Endothelial cell of umbilical vein (primary cell): ENCODE data around the gene AMOT. TPM values are rescaled to one million over a fixed set of nuclear protein-coding genes. Genes with fewer than 3 reads are reported as not detected.

ENCODE experiments used
- BruUV-seq: library from RNA; stranded (reverse); fragments of 400-500 nt; replicated peaks from 2 replicates; lab custom pipeline; 2021; lab: Mats Ljungman, UMichigan
- CTCF ChIA-PET: fragments of 300-600, 350-600 bp; sonication (Branson Sonifier 250); formaldehyde crosslinking; loops from one replicate; lab custom pipeline; 2021; ENCODE audit warnings: antibody characterized with exemption, inconsistent platforms; lab: Charles Lee
- POLR2A ChIA-PET: fragments of 300-600, 350-600 bp; sonication (Branson Sonifier 250); formaldehyde crosslinking; loops from one replicate; lab custom pipeline; 2021; ENCODE audit warnings: antibody characterized with exemption, inconsistent platforms; lab: Charles Lee
- DNase-seq: peaks from one replicate; pipeline ENCODE4 v3.0.0-alpha.2; 2011; ENCODE audit warnings: low read depth, low spot score
- FAIRE-seq: peaks from 2 replicates; lab custom pipeline; 2011; peaks lifted over from hg19 to GRCh38; lab: Jason Lieb, UNC
- H2AFZ ChIP-seq: 2 replicates; pipeline ENCODE4 v1.6.0; 2012; ENCODE audit warnings: low read depth, low read length, control low read depth, inconsistent platforms
- H3K27ac ChIP-seq: 2 replicates; pipeline ENCODE4 v1.5.1; 2011; ENCODE audit warnings: low read depth, mild to moderate bottlenecking, control low read depth, low read length, moderate library complexity; ENCODE audit not compliant: insufficient read depth
- H3K27me3 ChIP-seq, 2 experiments: 2 replicates each; pipeline versions ENCODE4 v1.6.0 to v1.6.1; 2011; ENCODE audit warnings: low read length in 2 of 2, mixed read lengths in 1 of 2; ENCODE audit not compliant: control insufficient read depth in 2 of 2, insufficient read depth in 2 of 2
- H3K36me3 ChIP-seq, 2 experiments: 2 replicates in 1 of 2; 3 replicates in 1 of 2; pipeline ENCODE4 v1.5.1; 2011; ENCODE audit warnings: low read length in 2 of 2, mild to moderate bottlenecking in 1 of 2, moderate library complexity in 1 of 2; ENCODE audit not compliant: control insufficient read depth in 2 of 2, insufficient read depth in 2 of 2; ENCODE audit errors: extremely low read depth in 1 of 2
- H3K4me1 ChIP-seq: 3 replicates; pipeline ENCODE4 v1.5.1; 2011; ENCODE audit warnings: mild to moderate bottlenecking, low read length; ENCODE audit not compliant: control insufficient read depth, insufficient read depth; ENCODE audit errors: extremely low read depth
- H3K4me2 ChIP-seq: 2 replicates; pipeline ENCODE4 v1.6.1; 2011; ENCODE audit warnings: low read length, control low read depth, mixed read lengths; ENCODE audit not compliant: insufficient read depth
- H3K4me3 ChIP-seq, 3 experiments: fragments of 200-600 bp in 1 of 3; sonication (generic), shearing (Covaris generic) in 1 of 3; replicated peaks in 1 of 3; 2 replicates each; pipeline ENCODE4 v1.5.1; 2011 to 2016; ENCODE audit warnings: control low read depth in 3 of 3, low read length in 3 of 3, mild to moderate bottlenecking in 2 of 3, inconsistent platforms in 1 of 3, low read depth in 1 of 3, moderate library complexity in 1 of 3; ENCODE audit not compliant: insufficient read depth in 1 of 3
- H3K79me2 ChIP-seq: 2 replicates; pipeline ENCODE4 v1.6.0; 2012; ENCODE audit warnings: low read length, inconsistent platforms; ENCODE audit not compliant: control insufficient read depth, insufficient read depth
- H3K9ac ChIP-seq: replicated peaks from 2 replicates; pipeline ENCODE3; 2011; ENCODE audit warnings: low read length, control low read depth; ENCODE audit not compliant: insufficient read depth; ENCODE audit errors: extremely low read depth
- H3K9me1 ChIP-seq: replicated peaks from 3 replicates; pipeline ENCODE4 v1.6.0; 2011; ENCODE audit warnings: mild to moderate bottlenecking, low read length; ENCODE audit not compliant: control insufficient read depth, insufficient read depth; ENCODE audit errors: extremely low read depth
- H3K9me3 ChIP-seq: replicated peaks from 2 replicates; pipeline ENCODE4 v1.5.1; 2012; ENCODE audit warnings: low read length, inconsistent platforms; ENCODE audit not compliant: control insufficient read depth, insufficient read depth
- H4K20me1 ChIP-seq: replicated peaks from 2 replicates; pipeline ENCODE3; 2011; ENCODE audit warnings: mild to moderate bottlenecking, low read length; ENCODE audit not compliant: control insufficient read depth, insufficient read depth; ENCODE audit errors: extremely low read depth
- EZH2 ChIP-seq: IDR thresholded peaks from 2 replicates; pipeline ENCODE4 v1.6.1; 2012; ENCODE audit warnings: borderline replicate concordance, low read depth, mild to moderate bottlenecking, moderate library complexity, low read length, inconsistent platforms; ENCODE audit not compliant: severe bottlenecking
- FOS ChIP-seq: IDR thresholded peaks from 2 replicates; pipeline ENCODE4 v1.6.1; 2011; ENCODE audit warnings: mild to moderate bottlenecking, low read length, moderate library complexity, borderline replicate concordance; ENCODE audit not compliant: insufficient read depth
- GATA2 ChIP-seq: IDR thresholded peaks from 2 replicates; pipeline ENCODE4 v1.7.0; 2011; ENCODE audit warnings: low read depth, mild to moderate bottlenecking, moderate library complexity, mixed read lengths, low read length; ENCODE audit not compliant: insufficient read length, insufficient read depth
- JUN ChIP-seq: IDR thresholded peaks from 2 replicates; pipeline ENCODE4 v1.6.1; 2011; ENCODE audit warnings: borderline replicate concordance, low read depth; ENCODE audit not compliant: insufficient read length, insufficient read depth
- MYC ChIP-seq: IDR thresholded peaks from one replicate; pipeline ENCODE4 v1.6.1; 2011; ENCODE audit warnings: mild to moderate bottlenecking, low read depth, low read length
- POLR2A ChIP-seq: IDR thresholded peaks from 2 replicates; pipeline ENCODE4 v1.6.1; 2012; ENCODE audit warnings: low read depth, mild to moderate bottlenecking, control low read depth, low read length
- POLR2AphosphoS5 ChIP-seq: IDR thresholded peaks from 2 replicates; pipeline ENCODE4 v1.6.1; 2012; ENCODE audit warnings: low read depth, mild to moderate bottlenecking, control low read depth, low read length, moderate library complexity; ENCODE audit not compliant: insufficient read depth
- dilution Hi-C: fragments of 300-500 bp; cut with MboI; formaldehyde crosslinking; loops from one replicate; pipeline ENCODE4 v1.15.0; 2019; ENCODE audit warnings: low sequenced_read_pairs; ENCODE audit not compliant: extremely low pct_ligation_motif_present
- intact Hi-C: fragments of 100-400 bp; cut with micrococcal nuclease; formaldehyde crosslinking; loops from one replicate; pipeline ENCODE4 v1.10.0; 2022
- polyA plus RNA-seq, 4 experiments: library from polyadenylated mRNA; depleted of rRNA in 3 of 4; stranded (reverse) in 3 of 4; unstranded in 1 of 4; fragments of >200 nt; gene quantifications; 2 replicates each; pipeline versions ENCODE4 v1.2.1 to v1.2.3, GENCODE V29; 2011 to 2012; ENCODE audit warnings: missing spikeins in 1 of 4
- total RNA-seq: library from RNA; stranded (reverse); gene quantifications from 2 replicates; pipeline ENCODE4 v1.2.3, GENCODE V29; 2021
- TF ChIP-seq, protein P1 (sequence below), 2 donors: IDR thresholded peaks; 1 replicate in 1 of 2; 2 replicates in 1 of 2; pipeline ENCODE4 v1.5.1; 2011; ENCODE audit warnings: low read length in 2 of 2, mild to moderate bottlenecking in 2 of 2, moderate library complexity in 2 of 2, control low read depth in 1 of 2, inconsistent platforms in 1 of 2, low read depth in 1 of 2; ENCODE audit not compliant: insufficient read depth in 1 of 2; ENCODE audit errors: extremely low read depth in 1 of 2
- TF ChIP-seq, protein P2 (sequence below): IDR thresholded peaks from 2 replicates; pipeline ENCODE4 v1.6.1; 2011; ENCODE audit not compliant: insufficient read depth, insufficient read length

Gene AMOT
- total and polyA plus RNA-seq, 2 donors (not counting 3 experiments of a cell fraction or from before 2014, with no cell fraction given), result 0.68 to 3.5 TPM

DNA sequence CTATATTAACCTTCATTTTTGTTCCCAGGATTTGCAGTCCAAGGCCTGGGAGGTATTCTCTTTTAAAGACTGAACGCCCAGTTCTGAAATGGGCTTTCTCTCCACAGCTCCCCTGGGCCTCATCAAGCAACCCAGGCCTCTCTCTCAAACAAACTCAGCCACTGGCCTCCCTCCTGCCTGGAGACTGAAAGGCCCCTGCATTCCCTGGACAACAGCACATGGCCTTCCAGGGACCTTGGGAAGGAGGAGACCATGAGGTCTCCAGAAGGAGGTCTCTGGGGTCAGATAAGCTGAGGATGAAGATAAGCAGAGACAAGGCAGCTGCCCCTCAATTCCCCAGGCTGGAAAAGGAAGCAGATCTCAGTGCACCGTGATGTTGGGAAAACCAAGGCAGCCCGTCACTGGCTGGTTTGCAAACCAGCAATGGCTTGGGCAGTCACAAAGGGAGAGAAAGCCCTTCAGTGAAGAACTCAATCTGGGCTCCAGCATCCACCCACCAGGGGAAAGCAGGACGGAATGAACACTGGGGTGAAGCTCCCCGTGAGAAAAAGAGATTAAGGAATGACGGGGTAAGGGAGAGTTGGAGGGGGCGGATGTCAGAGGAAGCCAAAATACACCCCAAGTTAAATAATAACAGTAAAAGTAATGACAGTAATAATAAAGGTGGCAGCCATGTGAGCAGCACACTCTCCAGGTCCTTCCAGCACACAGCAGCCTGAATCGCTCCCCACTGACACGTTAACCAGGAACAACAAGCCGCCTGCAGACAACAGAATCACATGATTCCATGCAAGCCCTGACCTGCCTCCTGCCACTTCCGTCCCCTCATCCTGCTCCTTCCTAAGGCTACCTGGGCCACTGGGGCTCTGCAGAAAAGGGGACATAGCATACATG lies 22.3 kb downstream of the AMOT start:
- no peaks in the 10 kb centered on the region for H3K9me1 ChIP-seq
- H3K4me2 ChIP-seq, result no peak overlapping the region
- ChIA-PET CTCF (no interaction called here), POLR2A (no interaction called here)
- no TSS peak for BruUV-seq
- FAIRE-seq (no peak), DNase-seq (no peak)
- H2AFZ ChIP-seq, result no peak overlapping the region
- no peaks in the 10 kb centered on the region for H3K79me2 ChIP-seq
- H3K4me1 ChIP-seq, result no peaks in the 10 kb centered on the region
- H3K9me3 ChIP-seq, result no peaks in the 10 kb centered on the region
- no peak overlapping the region for H3K27ac ChIP-seq
- no peaks in the 10 kb centered on the region for H4K20me1 ChIP-seq
- no peak overlapping the region for H3K9ac ChIP-seq
- dilution Hi-C loops, result no loop called here
- TF ChIP-seq GATA2, result no peak
- no peak for TF ChIP-seq MYC
- TF ChIP-seq, protein P1, sequence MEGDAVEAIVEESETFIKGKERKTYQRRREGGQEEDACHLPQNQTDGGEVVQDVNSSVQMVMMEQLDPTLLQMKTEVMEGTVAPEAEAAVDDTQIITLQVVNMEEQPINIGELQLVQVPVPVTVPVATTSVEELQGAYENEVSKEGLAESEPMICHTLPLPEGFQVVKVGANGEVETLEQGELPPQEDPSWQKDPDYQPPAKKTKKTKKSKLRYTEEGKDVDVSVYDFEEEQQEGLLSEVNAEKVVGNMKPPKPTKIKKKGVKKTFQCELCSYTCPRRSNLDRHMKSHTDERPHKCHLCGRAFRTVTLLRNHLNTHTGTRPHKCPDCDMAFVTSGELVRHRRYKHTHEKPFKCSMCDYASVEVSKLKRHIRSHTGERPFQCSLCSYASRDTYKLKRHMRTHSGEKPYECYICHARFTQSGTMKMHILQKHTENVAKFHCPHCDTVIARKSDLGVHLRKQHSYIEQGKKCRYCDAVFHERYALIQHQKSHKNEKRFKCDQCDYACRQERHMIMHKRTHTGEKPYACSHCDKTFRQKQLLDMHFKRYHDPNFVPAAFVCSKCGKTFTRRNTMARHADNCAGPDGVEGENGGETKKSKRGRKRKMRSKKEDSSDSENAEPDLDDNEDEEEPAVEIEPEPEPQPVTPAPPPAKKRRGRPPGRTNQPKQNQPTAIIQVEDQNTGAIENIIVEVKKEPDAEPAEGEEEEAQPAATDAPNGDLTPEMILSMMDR (IDR thresholded peaks at IDR 0.05; ENCODE audit: extremely low read depth in 1 of 2, insufficient read depth in 1 of 2, low read depth in 1 of 2, low read length in 2 of 2), result no peak
- TF ChIP-seq, protein P2, sequence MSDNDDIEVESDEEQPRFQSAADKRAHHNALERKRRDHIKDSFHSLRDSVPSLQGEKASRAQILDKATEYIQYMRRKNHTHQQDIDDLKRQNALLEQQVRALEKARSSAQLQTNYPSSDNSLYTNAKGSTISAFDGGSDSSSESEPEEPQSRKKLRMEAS, result no peak
- TF ChIP-seq JUN, result no peak
- no peak for TF ChIP-seq EZH2
- TF ChIP-seq POLR2A, result no peak
- no peak for TF ChIP-seq FOS
- no peak for TF ChIP-seq POLR2AphosphoS5
- no peaks in the 10 kb centered on the region for H3K36me3 ChIP-seq
- H3K27me3 ChIP-seq, result no peaks in the 10 kb centered on the region
- intact Hi-C loops, result no loop called here
- H3K4me3 ChIP-seq, result no peak overlapping the region
